Measurements from ENCODE around the gene IPO11. TPM values are rescaled to one million over a fixed set of nuclear protein-coding genes. Genes with fewer than 3 reads are reported as not detected.

The IPO11 gene
- total and polyA plus RNA-seq, 2 donors: 12.2 to 18.5 TPM

DNA sequence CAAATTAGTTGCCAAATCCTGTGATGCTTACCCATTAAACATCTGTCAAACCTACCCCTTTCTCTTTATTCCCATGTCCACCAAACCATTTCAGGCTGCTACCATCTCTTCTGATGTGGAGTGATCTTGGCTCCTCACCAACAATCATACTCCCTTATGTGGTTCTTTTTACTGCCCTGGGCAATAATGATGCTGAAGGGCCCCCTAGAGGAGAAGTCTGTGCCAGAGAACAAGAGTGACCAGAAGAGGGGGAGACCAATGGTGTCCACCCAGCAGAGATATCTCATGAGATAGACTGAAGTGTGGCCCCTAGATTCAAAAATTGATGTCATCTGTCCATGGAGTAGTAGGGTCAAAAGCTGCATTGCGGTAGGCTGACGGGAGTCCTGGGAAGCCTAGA is 176.9 kb downstream of the IPO11 start:
- Histone ChIP-seq H3K36me3 (ENCODE audit: control insufficient read depth in 2 of 2, insufficient read depth in 2 of 2, low read length in 1 of 2) (peaks cover 0 to 4% of the 10 kb centered on the region in 2 donors), H3K4me3 (ENCODE audit: low read length in 2 of 2) (no peak overlapping the region), H3K27me3 (ENCODE audit: control insufficient read depth in 2 of 2, insufficient read depth in 1 of 2, low read length in 1 of 2) (no peaks in the 10 kb centered on the region), H3K9me3 (ENCODE audit: control insufficient read depth in 2 of 2, insufficient read depth in 1 of 2, low read length in 1 of 2) (no peaks in the 10 kb centered on the region), H3K4me1 (ENCODE audit: control insufficient read depth in 2 of 2, insufficient read depth in 2 of 2, low read length in 2 of 2) (no peaks in the 10 kb centered on the region), H3K27ac (ENCODE audit: low read depth in 1 of 2, low read length in 1 of 2) (no peak overlapping the region)
- whole genome bisulfite sequencing: 98% methylated on average over 2 of the region's 2 CpGs
- no peak for DNase-seq (ENCODE audit: low read depth in 6 of 9, low spot score in 9 of 9)

GRCh38 chr5:62590387-62590786 is 177.8 kb downstream of the IPO11 start:
- no peak overlapping the region for H3K27ac ChIP-seq (ENCODE audit: low read depth in 1 of 2, low read length in 1 of 2)
- 97% methylated on average over 2 of the region's 2 CpGs for WGBS
- peaks cover 0 to 4% of the 10 kb centered on the region in 2 donors for H3K36me3 ChIP-seq (ENCODE audit: control insufficient read depth in 2 of 2, insufficient read depth in 2 of 2, low read length in 1 of 2)
- no peaks in the 10 kb centered on the region for H3K9me3 ChIP-seq (ENCODE audit: control insufficient read depth in 2 of 2, insufficient read depth in 1 of 2, low read length in 1 of 2)
- H3K4me3 ChIP-seq (ENCODE audit: low read length in 2 of 2): no peak overlapping the region
- H3K27me3 ChIP-seq (ENCODE audit: control insufficient read depth in 2 of 2, insufficient read depth in 1 of 2, low read length in 1 of 2): no peaks in the 10 kb centered on the region
- H3K4me1 ChIP-seq (ENCODE audit: control insufficient read depth in 2 of 2, insufficient read depth in 2 of 2, low read length in 2 of 2): no peaks in the 10 kb centered on the region
- DNase-seq (ENCODE audit: low read depth in 6 of 9, low spot score in 9 of 9): no peak

DNA sequence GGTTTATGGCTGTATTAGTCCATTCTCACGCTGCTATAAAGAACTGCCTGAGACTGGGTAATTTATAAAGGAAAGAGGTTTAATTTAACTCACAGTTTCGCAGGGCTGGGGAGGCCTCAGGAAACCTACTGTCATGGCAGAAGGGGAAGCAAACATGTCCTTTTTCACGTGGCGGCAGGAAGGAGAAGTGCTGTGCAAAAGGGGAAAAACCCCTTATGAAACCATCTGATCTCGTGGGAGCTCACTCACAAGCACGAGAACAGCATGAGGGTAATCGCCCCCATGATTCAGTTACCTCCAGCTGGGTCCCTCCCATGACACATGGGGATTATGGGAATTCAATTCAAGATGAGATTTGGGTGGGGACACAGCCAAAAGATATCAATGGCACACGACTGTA is 180.0 kb downstream of the IPO11 start:
- Histone ChIP-seq H3K4me3 (ENCODE audit: low read length in 2 of 2) (no peak overlapping the region), H3K4me1 (ENCODE audit: control insufficient read depth in 2 of 2, insufficient read depth in 2 of 2, low read length in 2 of 2) (no peaks in the 10 kb centered on the region), H3K27me3 (ENCODE audit: control insufficient read depth in 2 of 2, insufficient read depth in 1 of 2, low read length in 1 of 2) (no peaks in the 10 kb centered on the region), H3K27ac (ENCODE audit: low read depth in 1 of 2, low read length in 1 of 2) (no peak overlapping the region), H3K9me3 (ENCODE audit: control insufficient read depth in 2 of 2, insufficient read depth in 1 of 2, low read length in 1 of 2) (no peaks in the 10 kb centered on the region), H3K36me3 (ENCODE audit: control insufficient read depth in 2 of 2, insufficient read depth in 2 of 2, low read length in 1 of 2) (peaks cover 0 to 4% of the 10 kb centered on the region in 2 donors)
- DNase-seq (ENCODE audit: low read depth in 6 of 9, low spot score in 9 of 9): no peak
- 89% methylated on average over 8 of the region's 8 CpGs for WGBS

DNA sequence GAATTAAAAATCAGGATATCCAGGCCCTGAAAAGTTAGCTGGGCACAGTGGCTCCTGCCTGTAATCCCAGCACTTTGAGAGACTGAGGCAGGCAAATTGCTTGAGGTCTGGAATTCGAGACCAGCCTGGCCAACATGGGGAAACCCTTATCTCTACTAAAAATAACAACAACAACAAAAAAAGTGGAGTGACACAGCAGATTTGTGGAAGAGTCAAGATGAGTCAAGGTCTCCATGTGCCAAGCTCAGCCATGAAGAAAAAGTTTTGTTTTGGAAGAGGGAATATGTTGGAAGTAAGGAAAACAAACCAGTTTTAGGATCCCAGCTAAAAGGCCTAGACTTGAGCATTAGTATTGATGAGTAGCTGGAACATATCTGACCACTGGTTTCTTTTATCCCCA is 180.8 kb downstream of the IPO11 start:
- 95% methylated on average over 1 of the region's 1 CpG for WGBS
- no peaks in the 10 kb centered on the region for H3K4me1 ChIP-seq (ENCODE audit: control insufficient read depth in 2 of 2, insufficient read depth in 2 of 2, low read length in 2 of 2)
- H3K27ac ChIP-seq (ENCODE audit: low read depth in 1 of 2, low read length in 1 of 2): no peak overlapping the region
- DNase-seq (ENCODE audit: low read depth in 6 of 9, low spot score in 9 of 9): no peak
- H3K4me3 ChIP-seq (ENCODE audit: low read length in 2 of 2): no peak overlapping the region
- no peaks in the 10 kb centered on the region for H3K9me3 ChIP-seq (ENCODE audit: control insufficient read depth in 2 of 2, insufficient read depth in 1 of 2, low read length in 1 of 2)
- no peaks in the 10 kb centered on the region for H3K27me3 ChIP-seq (ENCODE audit: control insufficient read depth in 2 of 2, insufficient read depth in 1 of 2, low read length in 1 of 2)
- H3K36me3 ChIP-seq (ENCODE audit: control insufficient read depth in 2 of 2, insufficient read depth in 2 of 2, low read length in 1 of 2): peaks cover 0 to 4% of the 10 kb centered on the region in 2 donors

GRCh38 chr5:62594364-62594984 is 181.9 kb downstream of the IPO11 start:
- Histone ChIP-seq H3K36me3 (ENCODE audit: control insufficient read depth in 2 of 2, insufficient read depth in 2 of 2, low read length in 1 of 2) (peaks cover 0 to 4% of the 10 kb centered on the region in 2 donors), H3K9me3 (ENCODE audit: control insufficient read depth in 2 of 2, insufficient read depth in 1 of 2, low read length in 1 of 2) (no peaks in the 10 kb centered on the region), H3K4me1 (ENCODE audit: control insufficient read depth in 2 of 2, insufficient read depth in 2 of 2, low read length in 2 of 2) (no peaks in the 10 kb centered on the region), H3K27ac (ENCODE audit: low read depth in 1 of 2, low read length in 1 of 2) (no peak overlapping the region), H3K4me3 (ENCODE audit: low read length in 2 of 2) (no peak overlapping the region), H3K27me3 (ENCODE audit: control insufficient read depth in 2 of 2, insufficient read depth in 1 of 2, low read length in 1 of 2) (no peaks in the 10 kb centered on the region)
- no peak for DNase-seq (ENCODE audit: low read depth in 6 of 9, low spot score in 9 of 9)
- 98% methylated on average over 3 of the region's 3 CpGs for WGBS

- H3K4me1 ChIP-seq (ENCODE audit: control insufficient read depth in 2 of 2, insufficient read depth in 2 of 2, low read length in 2 of 2): no peaks in the 10 kb centered on the region
- H3K36me3 ChIP-seq (ENCODE audit: control insufficient read depth in 2 of 2, insufficient read depth in 2 of 2, low read length in 1 of 2): peaks cover 0 to 4% of the 10 kb centered on the region in 2 donors
- no peak for DNase-seq (ENCODE audit: low read depth in 6 of 9, low spot score in 9 of 9)
- 98% methylated on average over 1 of the region's 1 CpG for WGBS
- H3K27me3 ChIP-seq (ENCODE audit: control insufficient read depth in 2 of 2, insufficient read depth in 1 of 2, low read length in 1 of 2): no peaks in the 10 kb centered on the region
- H3K4me3 ChIP-seq (ENCODE audit: low read length in 2 of 2): no peak overlapping the region
- H3K9me3 ChIP-seq (ENCODE audit: control insufficient read depth in 2 of 2, insufficient read depth in 1 of 2, low read length in 1 of 2): no peaks in the 10 kb centered on the region
- no peak overlapping the region for H3K27ac ChIP-seq (ENCODE audit: low read depth in 1 of 2, low read length in 1 of 2)
Observed at GRCh38 chr5:62596096-62596495, 183.5 kb downstream of the IPO11 start.

DNA sequence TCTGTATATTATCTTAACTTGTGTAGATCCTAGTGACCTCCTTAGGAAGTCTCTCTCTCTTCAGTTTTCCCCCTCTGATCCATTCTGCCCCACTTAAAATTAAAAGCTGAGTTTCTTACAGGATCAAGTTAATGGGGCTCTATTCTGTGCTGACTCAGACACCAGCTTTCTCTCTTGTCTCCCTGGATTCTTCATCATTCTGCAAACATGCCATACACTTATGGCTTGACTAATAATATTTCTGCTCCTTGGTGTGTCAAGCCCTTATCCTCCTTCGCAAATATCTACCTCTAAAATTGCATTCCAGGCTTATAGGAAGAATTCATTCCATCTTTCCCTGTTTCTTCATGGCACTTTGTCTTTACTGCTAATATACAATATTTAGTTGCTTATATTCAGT is 184.1 kb downstream of the IPO11 start:
- no peaks in the 10 kb centered on the region for H3K9me3 ChIP-seq (ENCODE audit: control insufficient read depth in 2 of 2, insufficient read depth in 1 of 2, low read length in 1 of 2)
- no peak overlapping the region for H3K4me3 ChIP-seq (ENCODE audit: low read length in 2 of 2)
- H3K27ac ChIP-seq (ENCODE audit: low read depth in 1 of 2, low read length in 1 of 2): no peak overlapping the region
- H3K4me1 ChIP-seq (ENCODE audit: control insufficient read depth in 2 of 2, insufficient read depth in 2 of 2, low read length in 2 of 2): no peaks in the 10 kb centered on the region
- H3K27me3 ChIP-seq (ENCODE audit: control insufficient read depth in 2 of 2, insufficient read depth in 1 of 2, low read length in 1 of 2): no peaks in the 10 kb centered on the region
- DNase-seq (ENCODE audit: low read depth in 6 of 9, low spot score in 9 of 9): no peak
- H3K36me3 ChIP-seq (ENCODE audit: control insufficient read depth in 2 of 2, insufficient read depth in 2 of 2, low read length in 1 of 2): peaks cover 0 to 4% of the 10 kb centered on the region in 2 donors
- 97% methylated on average over 1 of the region's 1 CpG for WGBS

DNA sequence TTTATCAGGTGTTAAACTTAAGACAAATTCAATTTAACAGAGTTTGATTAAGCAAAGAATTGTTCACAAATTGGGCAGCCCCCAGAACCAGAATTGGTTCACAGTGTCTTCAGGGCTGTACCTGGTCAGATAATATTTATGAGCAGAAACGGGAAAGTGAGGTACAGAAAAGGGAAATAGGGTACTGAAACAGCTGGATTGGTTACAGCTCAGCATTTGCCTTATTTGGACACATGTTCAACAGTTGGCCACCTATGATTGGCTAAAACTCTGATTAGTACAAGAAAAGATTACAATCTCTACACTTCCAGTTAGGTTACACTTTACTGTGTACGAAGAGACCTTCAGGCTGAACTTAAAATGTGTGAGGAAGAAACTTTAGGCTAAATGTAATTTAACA is 184.8 kb downstream of the IPO11 start:
- Histone ChIP-seq H3K9me3 (ENCODE audit: control insufficient read depth in 2 of 2, insufficient read depth in 1 of 2, low read length in 1 of 2) (no peaks in the 10 kb centered on the region), H3K27ac (ENCODE audit: low read depth in 1 of 2, low read length in 1 of 2) (no peak overlapping the region), H3K36me3 (ENCODE audit: control insufficient read depth in 2 of 2, insufficient read depth in 2 of 2, low read length in 1 of 2) (peaks cover 0 to 4% of the 10 kb centered on the region in 2 donors), H3K4me3 (ENCODE audit: low read length in 2 of 2) (no peak overlapping the region), H3K27me3 (ENCODE audit: control insufficient read depth in 2 of 2, insufficient read depth in 1 of 2, low read length in 1 of 2) (no peaks in the 10 kb centered on the region), H3K4me1 (ENCODE audit: control insufficient read depth in 2 of 2, insufficient read depth in 2 of 2, low read length in 2 of 2) (no peaks in the 10 kb centered on the region)
- 91% methylated on average over 2 of the region's 2 CpGs for WGBS
- no peak for DNase-seq (ENCODE audit: low read depth in 6 of 9, low spot score in 9 of 9)

- H3K9me3 ChIP-seq (ENCODE audit: control insufficient read depth in 2 of 2, insufficient read depth in 1 of 2, low read length in 1 of 2): no peaks in the 10 kb centered on the region
- DNase-seq (ENCODE audit: low read depth in 6 of 9, low spot score in 9 of 9): no peak
- peaks cover 0 to 1% of the 10 kb centered on the region in 2 donors for H3K4me1 ChIP-seq (ENCODE audit: control insufficient read depth in 2 of 2, insufficient read depth in 2 of 2, low read length in 2 of 2)
- no peaks in the 10 kb centered on the region for H3K27me3 ChIP-seq (ENCODE audit: control insufficient read depth in 2 of 2, insufficient read depth in 1 of 2, low read length in 1 of 2)
- no peak overlapping the region for H3K4me3 ChIP-seq (ENCODE audit: low read length in 2 of 2)
- 94% methylated on average over 3 of the region's 3 CpGs for WGBS
- peaks cover 0 to 6% of the 10 kb centered on the region in 2 donors for H3K36me3 ChIP-seq (ENCODE audit: control insufficient read depth in 2 of 2, insufficient read depth in 2 of 2, low read length in 1 of 2)
- H3K27ac ChIP-seq (ENCODE audit: low read depth in 1 of 2, low read length in 1 of 2): no peak overlapping the region
Observed at GRCh38 chr5:62600560-62601252, 188.1 kb downstream of the IPO11 start.
